ENCODE results near the gene FAM13A.
"Not testable (repeated sequence)": the region's sequence is repeated elsewhere in the genome, so short reads cannot be mapped to it uniquely, and the experiment has no call there.

The FAM13A gene

DNA sequence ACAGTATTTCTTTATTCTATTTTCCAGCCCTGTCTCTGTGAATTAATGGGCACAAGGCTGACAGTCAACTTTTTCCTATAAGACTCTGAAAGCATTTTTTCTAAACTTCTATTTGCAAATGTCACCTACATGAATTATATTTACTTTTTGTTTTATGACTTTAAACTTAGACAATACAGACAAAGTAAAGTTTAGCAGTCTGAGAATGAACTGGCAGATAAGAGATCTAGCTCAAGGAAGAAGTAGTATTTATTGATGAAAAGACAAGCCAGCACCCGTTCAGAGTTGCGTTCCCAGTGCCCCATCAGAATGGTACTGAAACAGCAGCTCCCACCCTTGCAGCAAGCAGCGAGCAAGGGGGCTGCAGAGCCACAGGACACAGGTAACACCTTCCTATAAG is 148.5 kb downstream of the FAM13A start:
- no peak for DNase-seq (ENCODE audit: low read depth)
- TF ChIP-seq, protein P1, sequence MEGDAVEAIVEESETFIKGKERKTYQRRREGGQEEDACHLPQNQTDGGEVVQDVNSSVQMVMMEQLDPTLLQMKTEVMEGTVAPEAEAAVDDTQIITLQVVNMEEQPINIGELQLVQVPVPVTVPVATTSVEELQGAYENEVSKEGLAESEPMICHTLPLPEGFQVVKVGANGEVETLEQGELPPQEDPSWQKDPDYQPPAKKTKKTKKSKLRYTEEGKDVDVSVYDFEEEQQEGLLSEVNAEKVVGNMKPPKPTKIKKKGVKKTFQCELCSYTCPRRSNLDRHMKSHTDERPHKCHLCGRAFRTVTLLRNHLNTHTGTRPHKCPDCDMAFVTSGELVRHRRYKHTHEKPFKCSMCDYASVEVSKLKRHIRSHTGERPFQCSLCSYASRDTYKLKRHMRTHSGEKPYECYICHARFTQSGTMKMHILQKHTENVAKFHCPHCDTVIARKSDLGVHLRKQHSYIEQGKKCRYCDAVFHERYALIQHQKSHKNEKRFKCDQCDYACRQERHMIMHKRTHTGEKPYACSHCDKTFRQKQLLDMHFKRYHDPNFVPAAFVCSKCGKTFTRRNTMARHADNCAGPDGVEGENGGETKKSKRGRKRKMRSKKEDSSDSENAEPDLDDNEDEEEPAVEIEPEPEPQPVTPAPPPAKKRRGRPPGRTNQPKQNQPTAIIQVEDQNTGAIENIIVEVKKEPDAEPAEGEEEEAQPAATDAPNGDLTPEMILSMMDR (IDR thresholded peaks at IDR 0.05; ENCODE audit: low read length, missing control alignments), result no peak
- no peak overlapping the region for H3K4me3 ChIP-seq (replicated peaks; ENCODE audit: low read depth, low read length)

GRCh38 chr4:88908003-88908402 is 149.0 kb downstream of the FAM13A start:
- no peak overlapping the region for H3K4me3 ChIP-seq (replicated peaks; ENCODE audit: low read depth, low read length)
- TF ChIP-seq, protein P1 (IDR thresholded peaks at IDR 0.05; ENCODE audit: low read length, missing control alignments), result no peak
- DNase-seq (ENCODE audit: low read depth), result no peak

GRCh38 chr4:88907478-88907877 is 149.5 kb downstream of the FAM13A start:
- H3K4me3 ChIP-seq (replicated peaks; ENCODE audit: low read depth, low read length), result no peak overlapping the region
- TF ChIP-seq, protein P1 (IDR thresholded peaks at IDR 0.05; ENCODE audit: low read length, missing control alignments), result no peak
- no peak for DNase-seq (ENCODE audit: low read depth)

DNA sequence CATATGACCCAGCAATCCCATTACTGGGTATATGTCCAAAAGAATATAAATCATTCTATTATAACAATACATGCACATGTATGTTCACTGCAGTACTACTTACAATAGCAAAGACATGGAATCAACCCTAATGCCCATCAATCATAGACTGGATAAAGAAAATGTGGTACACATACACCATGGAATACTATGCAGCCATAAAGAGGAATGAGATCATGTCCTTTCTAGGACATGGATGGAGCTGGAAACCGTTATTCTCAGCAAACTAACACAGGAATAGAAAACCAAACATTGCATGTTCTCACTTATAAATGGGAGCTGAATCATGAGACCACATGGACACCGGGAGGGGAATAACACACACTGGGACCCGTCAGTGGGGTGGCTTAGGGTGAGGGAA is 152.7 kb downstream of the FAM13A start:
- not testable (repeated sequence) for H3K4me3 ChIP-seq (replicated peaks; ENCODE audit: low read depth, low read length); DNase-seq (ENCODE audit: low read depth)

GRCh38 chr4:88900432-88900831 is 156.6 kb downstream of the FAM13A start:
- no peak overlapping the region for H3K4me3 ChIP-seq (replicated peaks; ENCODE audit: low read depth, low read length)
- DNase-seq (ENCODE audit: low read depth), result peak; percentile 36
- TF ChIP-seq, protein P1 (IDR thresholded peaks at IDR 0.05; ENCODE audit: low read length, missing control alignments), result no peak

- TF ChIP-seq, protein P1 (IDR thresholded peaks at IDR 0.05; ENCODE audit: low read length, missing control alignments), result no peak
- no peak overlapping the region for H3K4me3 ChIP-seq (replicated peaks; ENCODE audit: low read depth, low read length)
- no peak for DNase-seq (ENCODE audit: low read depth)
Observed at GRCh38 chr4:88897752-88898151, 159.2 kb downstream of the FAM13A start.

DNA sequence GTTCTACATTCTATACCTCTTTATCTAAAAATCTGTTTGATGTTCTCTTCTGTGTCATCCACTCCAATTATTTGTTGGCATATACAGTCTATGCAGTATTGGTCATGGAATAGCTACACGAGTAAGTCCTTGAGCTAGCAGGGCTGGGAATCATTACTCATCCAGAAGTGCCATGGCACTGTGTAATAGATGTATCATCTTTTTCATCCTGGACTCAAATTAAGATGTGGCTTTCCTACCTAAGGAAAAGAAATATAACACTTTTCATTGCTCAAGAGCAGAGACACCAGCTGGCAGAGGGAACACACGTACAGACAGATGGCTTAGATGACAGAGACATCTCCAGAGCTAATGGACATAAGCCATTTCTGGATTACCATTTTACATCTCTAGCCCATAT is 159.8 kb downstream of the FAM13A start:
- TF ChIP-seq, protein P1 (IDR thresholded peaks at IDR 0.05; ENCODE audit: low read length, missing control alignments), result no peak
- DNase-seq (ENCODE audit: low read depth), result no peak
- no peak overlapping the region for H3K4me3 ChIP-seq (replicated peaks; ENCODE audit: low read depth, low read length)

GRCh38 chr4:88893961-88894360 is 163.0 kb downstream of the FAM13A start:
- no peak overlapping the region for H3K4me3 ChIP-seq (replicated peaks; ENCODE audit: low read depth, low read length)
- TF ChIP-seq, protein P1 (IDR thresholded peaks at IDR 0.05; ENCODE audit: low read length, missing control alignments), result no peak
- DNase-seq (ENCODE audit: low read depth), result no peak

All from fibroblast of pulmonary artery (primary cell).